HUES6 (cell line): ENCODE measurements around the gene UNC13A.

Source experiments
- H3K27ac ChIP-seq: 2 replicates; pipeline ENCODE4 v1.7.0; 2013; ENCODE audit warnings: low read depth, mild to moderate bottlenecking, low read length, inconsistent platforms
- H3K27me3 ChIP-seq: 2 replicates; pipeline ENCODE4 v1.6.1; 2013; ENCODE audit warnings: low read length; ENCODE audit not compliant: control insufficient read depth, insufficient read depth
- H3K36me3 ChIP-seq: 2 replicates; pipeline ENCODE4 v1.6.1; 2013; ENCODE audit warnings: low read length; ENCODE audit not compliant: control insufficient read depth, insufficient read depth
- H3K4me1 ChIP-seq: 2 replicates; pipeline ENCODE4 v1.6.1; 2013; ENCODE audit warnings: low read length; ENCODE audit not compliant: control insufficient read depth, insufficient read depth
- H3K4me3 ChIP-seq: 2 replicates; pipeline ENCODE4 v1.5.1; 2013; ENCODE audit warnings: low read depth, low read length
- H3K9ac ChIP-seq: one replicate; pipeline ENCODE4 v1.6.1; 2013; ENCODE audit warnings: mild to moderate bottlenecking, low read length
- H3K9me3 ChIP-seq: 2 replicates; pipeline ENCODE4 v1.6.1; 2013; ENCODE audit warnings: low read depth, low read length; ENCODE audit not compliant: control insufficient read depth, insufficient read depth

The UNC13A gene

GRCh38 chr19:17646441-17646840 lies 41.7 kb downstream of the UNC13A start:
- H3K4me1 ChIP-seq: no peaks in the 10 kb centered on the region
- no peak overlapping the region for H3K9ac ChIP-seq
- peaks cover 53% of the 10 kb centered on the region for H3K36me3 ChIP-seq
- no peaks in the 10 kb centered on the region for H3K27me3 ChIP-seq
- no peak overlapping the region for H3K4me3 ChIP-seq
- no peaks in the 10 kb centered on the region for H3K9me3 ChIP-seq
- no peak overlapping the region for H3K27ac ChIP-seq

DNA sequence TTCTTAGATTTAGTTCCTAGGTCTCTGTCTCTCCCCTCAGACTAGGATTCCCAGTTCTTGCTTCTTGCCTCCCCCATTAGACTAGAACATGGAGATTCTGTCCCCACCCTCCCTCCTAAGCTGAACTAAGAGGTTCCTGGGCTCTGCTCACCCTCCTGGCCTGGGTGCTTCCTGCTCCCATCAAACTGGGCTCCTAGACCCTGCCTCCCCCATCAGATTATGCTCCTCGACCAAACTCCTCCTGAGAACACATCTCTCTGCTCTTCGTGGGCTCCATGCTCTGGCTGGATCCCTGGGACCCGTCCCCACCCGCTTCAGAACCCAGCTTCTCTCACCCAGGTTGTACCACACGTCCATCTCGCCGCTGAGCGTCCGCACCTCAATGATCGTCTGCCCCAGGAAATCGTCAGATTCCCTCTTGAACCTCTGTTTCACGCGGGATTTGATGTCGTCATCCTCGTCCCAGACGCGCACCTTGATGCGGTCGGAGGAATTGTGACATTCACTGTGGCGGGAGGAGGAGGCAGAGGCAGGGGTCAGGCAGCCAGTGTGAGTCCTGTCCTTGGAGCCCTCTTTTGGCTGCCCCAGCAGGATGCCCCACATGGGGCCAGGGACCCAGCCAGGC lies 42.7 kb downstream of the UNC13A start:
- H3K27me3 ChIP-seq: no peaks in the 10 kb centered on the region
- no peak overlapping the region for H3K27ac ChIP-seq
- no peaks in the 10 kb centered on the region for H3K9me3 ChIP-seq
- H3K4me1 ChIP-seq: no peaks in the 10 kb centered on the region
- H3K9ac ChIP-seq: no peak overlapping the region
- no peak overlapping the region for H3K4me3 ChIP-seq
- H3K36me3 ChIP-seq: peaks cover 62% of the 10 kb centered on the region

GRCh38 chr19:17642656-17643055 lies 45.5 kb downstream of the UNC13A start:
- Histone ChIP-seq H3K27me3 (no peaks in the 10 kb centered on the region), H3K27ac (no peak overlapping the region), H3K36me3 (peaks cover 70% of the 10 kb centered on the region), H3K9me3 (no peaks in the 10 kb centered on the region), H3K4me1 (no peaks in the 10 kb centered on the region), H3K4me3 (no peak overlapping the region), H3K9ac (no peak overlapping the region)

DNA sequence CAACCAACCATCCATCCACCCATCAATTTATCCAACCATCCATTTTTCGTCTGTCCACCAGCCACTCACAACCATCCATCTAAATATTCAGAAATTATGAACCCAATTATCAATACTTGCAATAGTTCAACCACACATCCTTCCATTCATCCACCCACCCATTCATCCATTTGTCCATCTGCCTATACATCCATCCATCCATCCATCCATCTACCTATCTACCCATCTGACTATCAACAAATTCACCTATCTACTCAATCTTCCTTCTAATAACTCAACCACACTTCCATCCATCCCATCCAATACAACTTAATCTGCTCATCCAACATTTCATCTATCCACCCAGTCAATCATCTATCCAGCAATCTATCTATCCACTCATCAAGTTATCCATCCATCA lies 46.3 kb downstream of the UNC13A start:
- Histone ChIP-seq H3K27me3 (no peaks in the 10 kb centered on the region), H3K9ac (no peak overlapping the region), H3K27ac (no peak overlapping the region), H3K36me3 (peaks cover 64% of the 10 kb centered on the region), H3K4me1 (no peaks in the 10 kb centered on the region), H3K9me3 (no peaks in the 10 kb centered on the region), H3K4me3 (no peak overlapping the region)

DNA sequence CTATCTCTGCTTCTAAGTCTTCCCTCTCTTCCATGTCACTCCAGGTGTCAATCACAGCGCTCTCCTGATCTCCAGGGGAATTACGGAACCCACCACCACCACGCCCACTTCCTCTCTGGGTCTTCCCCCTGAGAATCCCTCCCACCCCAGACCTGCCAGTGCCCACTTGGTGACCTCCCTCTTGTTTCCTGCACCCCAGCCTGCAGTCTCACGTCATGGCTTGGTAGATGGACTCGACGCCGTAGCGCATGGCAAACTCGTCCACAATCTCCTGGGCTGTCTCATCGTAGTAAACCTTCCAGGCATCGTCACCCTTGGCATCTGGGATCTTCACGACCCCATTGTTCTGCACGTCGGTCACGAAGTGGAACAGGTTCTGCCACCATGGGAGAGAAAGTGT lies 47.0 kb downstream of the UNC13A start:
- H3K36me3 ChIP-seq: peaks cover 62% of the 10 kb centered on the region
- H3K4me1 ChIP-seq: no peaks in the 10 kb centered on the region

GRCh38 chr19:17633700-17634099 lies 54.5 kb downstream of the UNC13A start:
- peaks cover 59% of the 10 kb centered on the region for H3K36me3 ChIP-seq
- no peaks in the 10 kb centered on the region for H3K9me3 ChIP-seq
- no peaks in the 10 kb centered on the region for H3K4me1 ChIP-seq
- no peak overlapping the region for H3K9ac ChIP-seq
- H3K27me3 ChIP-seq: no peaks in the 10 kb centered on the region
- no peak overlapping the region for H3K4me3 ChIP-seq
- H3K27ac ChIP-seq: no peak overlapping the region

More for the DNA sequence above, 47.0 kb downstream of the UNC13A start:
- no peaks in the 10 kb centered on the region for H3K9me3 ChIP-seq
- H3K4me3 ChIP-seq: no peak overlapping the region
- no peak overlapping the region for H3K9ac ChIP-seq
- H3K27me3 ChIP-seq: no peaks in the 10 kb centered on the region
- H3K27ac ChIP-seq: no peak overlapping the region

DNA sequence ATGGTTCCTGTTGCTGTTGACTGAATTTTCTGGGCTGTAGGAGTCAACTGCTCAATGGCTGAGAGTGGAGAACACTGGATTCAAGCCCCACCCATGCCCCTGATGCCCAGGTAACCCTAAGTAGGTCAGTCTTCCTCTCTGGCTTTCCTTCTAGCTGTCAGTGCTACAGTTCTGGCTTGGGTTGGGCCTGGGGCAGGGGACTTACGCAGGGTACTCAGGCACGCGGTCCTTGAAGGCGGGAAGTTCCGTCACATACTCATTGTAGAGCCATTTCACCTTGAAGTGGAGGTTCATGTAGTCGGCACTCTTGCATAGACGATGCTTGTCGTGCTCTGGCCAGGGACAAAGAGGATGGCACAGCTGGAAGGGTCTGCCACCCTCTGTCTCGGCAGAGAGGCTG lies 55.6 kb downstream of the UNC13A start:
- Histone ChIP-seq H3K4me1 (no peaks in the 10 kb centered on the region), H3K9ac (no peak overlapping the region), H3K4me3 (no peak overlapping the region), H3K27ac (no peak overlapping the region), H3K27me3 (no peaks in the 10 kb centered on the region), H3K9me3 (no peaks in the 10 kb centered on the region), H3K36me3 (peaks cover 62% of the 10 kb centered on the region)

DNA sequence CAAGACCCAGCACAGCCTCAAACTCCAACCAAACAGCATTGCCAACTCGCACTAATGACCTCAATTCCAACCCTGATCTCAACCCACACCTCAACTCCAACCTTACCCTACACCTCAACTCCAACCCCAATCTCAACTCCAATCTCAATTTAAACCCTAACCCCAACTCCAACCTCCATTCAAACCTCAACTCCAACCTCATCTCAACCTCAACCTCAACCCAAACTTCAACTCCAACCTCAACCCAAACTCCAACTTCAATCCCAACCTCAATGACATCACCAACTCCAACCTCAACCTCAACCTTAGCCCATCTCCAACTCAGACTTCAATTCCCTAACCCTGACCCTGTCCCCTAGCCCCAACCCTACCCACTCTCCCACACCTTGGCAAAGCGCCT lies 58.4 kb downstream of the UNC13A start:
- no peak overlapping the region for H3K27ac ChIP-seq
- H3K9me3 ChIP-seq: no peaks in the 10 kb centered on the region
- H3K4me1 ChIP-seq: no peaks in the 10 kb centered on the region
- H3K4me3 ChIP-seq: no peak overlapping the region
- peaks cover 60% of the 10 kb centered on the region for H3K36me3 ChIP-seq
- no peak overlapping the region for H3K9ac ChIP-seq
- H3K27me3 ChIP-seq: no peaks in the 10 kb centered on the region

DNA sequence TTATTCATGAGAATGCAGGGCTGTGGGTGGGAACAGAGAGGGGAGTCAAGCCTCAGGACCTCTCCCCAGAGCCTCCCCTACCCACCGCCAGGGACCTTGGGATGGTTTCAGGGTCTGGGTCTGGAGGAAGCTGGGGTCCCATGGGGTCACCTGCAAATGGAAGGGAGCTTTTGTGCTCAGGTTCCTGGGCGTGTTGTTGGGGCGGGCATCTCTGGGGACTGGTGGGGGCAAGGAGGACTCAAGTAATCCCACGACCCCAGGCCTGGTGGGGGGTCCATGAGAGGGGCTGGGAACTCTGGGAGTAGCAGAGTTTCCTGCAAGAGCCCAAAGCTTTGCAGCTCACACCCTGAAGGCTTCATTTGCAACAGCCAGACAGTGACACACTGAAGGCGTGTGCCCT lies 60.2 kb downstream of the UNC13A start:
- Histone ChIP-seq H3K4me3 (no peak overlapping the region), H3K36me3 (peaks cover 57% of the 10 kb centered on the region), H3K27ac (no peak overlapping the region), H3K9ac (no peak overlapping the region), H3K4me1 (no peaks in the 10 kb centered on the region), H3K27me3 (no peaks in the 10 kb centered on the region), H3K9me3 (no peaks in the 10 kb centered on the region)

GRCh38 chr19:17627161-17627560 lies 61.0 kb downstream of the UNC13A start:
- no peak overlapping the region for H3K9ac ChIP-seq
- H3K4me1 ChIP-seq: no peaks in the 10 kb centered on the region
- no peaks in the 10 kb centered on the region for H3K9me3 ChIP-seq
- H3K27me3 ChIP-seq: no peaks in the 10 kb centered on the region
- no peak overlapping the region for H3K4me3 ChIP-seq
- H3K36me3 ChIP-seq: peaks cover 54% of the 10 kb centered on the region
- no peak overlapping the region for H3K27ac ChIP-seq

DNA sequence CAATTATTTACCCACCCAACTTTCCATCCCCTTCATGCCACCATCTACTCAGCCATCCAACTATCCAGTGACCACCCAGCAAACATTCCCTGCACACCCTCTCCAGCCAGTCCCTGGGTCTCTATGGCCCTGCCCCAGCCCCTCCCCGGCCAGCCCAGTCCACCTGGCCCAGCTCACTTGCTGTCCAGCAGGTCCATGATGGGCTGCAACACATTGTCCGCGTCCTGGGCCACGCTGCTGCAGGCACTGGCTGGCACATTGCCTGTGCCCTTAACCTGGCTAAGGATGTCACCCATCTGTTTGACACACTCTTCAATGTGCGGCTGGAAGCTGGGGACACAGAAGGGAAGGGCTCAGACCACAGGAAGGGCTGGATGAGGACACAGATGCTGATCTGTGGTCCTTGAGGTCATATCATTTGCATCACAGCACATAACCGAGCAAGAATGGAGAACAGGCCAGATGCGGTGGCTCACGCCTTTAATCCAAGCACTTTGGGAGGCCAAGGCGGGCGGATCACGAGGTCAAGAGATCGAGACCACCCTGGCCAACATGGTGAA lies 61.6 kb downstream of the UNC13A start:
- Histone ChIP-seq H3K9ac (no peak overlapping the region), H3K4me1 (no peaks in the 10 kb centered on the region), H3K27me3 (no peaks in the 10 kb centered on the region), H3K27ac (no peak overlapping the region), H3K9me3 (no peaks in the 10 kb centered on the region), H3K36me3 (peaks cover 57% of the 10 kb centered on the region), H3K4me3 (no peak overlapping the region)
